MCF 10A (cell line): Measurements from ENCODE around the gene CD37. TPM values are rescaled to one million over a fixed set of nuclear protein-coding genes. Genes with fewer than 3 reads are reported as not detected.
"Not testable (repeated sequence)": the region's sequence is repeated elsewhere in the genome, so short reads cannot be mapped to it uniquely, and the experiment has no call there.

Experiments
- BruUV-seq: library from RNA; stranded (reverse); fragments of 400-500 nt; replicated peaks from 2 replicates; lab custom pipeline; 2021; lab: Mats Ljungman, UMichigan
- CTCF ChIA-PET: fragments of 300-600 bp; sonication (Branson Sonifier 250); formaldehyde crosslinking; extraction: SDS; loops from one replicate; lab custom pipeline; 2021; ENCODE audit warnings: antibody characterized with exemption, inconsistent platforms; lab: Yijun Ruan, JAX
- POLR2A ChIA-PET: fragments of 300-600, 350-650 bp; sonication (Branson Sonifier 250); formaldehyde crosslinking; extraction: SDS; loops from one replicate; lab custom pipeline; 2020; ENCODE audit warnings: antibody characterized with exemption, inconsistent platforms; lab: Yijun Ruan, JAX
- DNase-seq: peaks from one replicate; pipeline ENCODE4 v3.0.0-alpha.2; 2018; ENCODE audit not compliant: unreplicated experiment
- H3K27ac Mint-ChIP-seq: one replicate; pipeline ENCODE4 v1.8.0; 2022; ENCODE audit warnings: mild to moderate bottlenecking, low read depth, mixed read lengths; ENCODE audit not compliant: unreplicated experiment
- H3K27me3 Mint-ChIP-seq: one replicate; pipeline ENCODE4 v1.8.0; 2022; ENCODE audit warnings: mixed read lengths; ENCODE audit not compliant: insufficient read depth, unreplicated experiment
- H3K36me3 Mint-ChIP-seq: one replicate; pipeline ENCODE4 v1.8.0; 2022; ENCODE audit warnings: mild to moderate bottlenecking, moderate library complexity, mixed read lengths; ENCODE audit not compliant: insufficient read depth, unreplicated experiment
- H3K4me1 Mint-ChIP-seq: one replicate; pipeline ENCODE4 v1.8.0; 2022; ENCODE audit warnings: mixed read lengths; ENCODE audit not compliant: insufficient read depth, unreplicated experiment
- H3K4me3 Mint-ChIP-seq: one replicate; pipeline ENCODE4 v1.8.0; 2022; ENCODE audit warnings: mild to moderate bottlenecking, moderate library complexity, mixed read lengths; ENCODE audit not compliant: unreplicated experiment
- H3K9me3 Mint-ChIP-seq: one replicate; pipeline ENCODE4 v1.8.0; 2022; ENCODE audit warnings: mixed read lengths; ENCODE audit not compliant: unreplicated experiment
- CTCF ChIP-seq: fragments of 200-600 bp; IDR thresholded peaks from one replicate; pipeline ENCODE4 v1.8.0; 2022; ENCODE audit warnings: antibody characterized with exemption, mild to moderate bottlenecking; ENCODE audit not compliant: unreplicated experiment
- intact Hi-C: fragments of 100-400 bp; cut with micrococcal nuclease; formaldehyde crosslinking; loops from 2 replicates; pipeline ENCODE4 v1.14.1; 2022
- total RNA-seq: library from RNA; stranded (reverse); gene quantifications from 2 replicates; pipeline ENCODE4 v1.2.3, GENCODE V29; 2022

CD37 gene
- total RNA-seq, 1 experiment from 2014 or later: not detected

GRCh38 chr19:49326165-49326704 is 9.0 kb upstream of the CD37 start:
- H3K27ac Mint-ChIP-seq: no peak overlapping the region
- no peaks in the 10 kb centered on the region for H3K27me3 Mint-ChIP-seq
- peaks cover 6% of the 10 kb centered on the region for H3K4me1 Mint-ChIP-seq
- no peaks in the 10 kb centered on the region for H3K9me3 Mint-ChIP-seq
- ChIA-PET POLR2A (no interaction called here), CTCF (interaction anchor here (0.6 to 3.0 kb wide), 4 partner anchors 19 to 736 kb away, joined by 3 to 14 read pairs (median 4); no protein-coding TSS in a partner anchor)
- intact Hi-C loops: no loop called here
- DNase-seq: no peak
- no peak overlapping the region for H3K4me3 Mint-ChIP-seq
- no peak for TF ChIP-seq CTCF
- no peaks in the 10 kb centered on the region for H3K36me3 Mint-ChIP-seq
- no TSS peak for BruUV-seq

- TF ChIP-seq CTCF: peak; percentile 48
- Mint-ChIP-seq H3K27ac (no peak overlapping the region), H3K4me3 (no peak overlapping the region), H3K27me3 (no peaks in the 10 kb centered on the region), H3K4me1 (peaks cover 6% of the 10 kb centered on the region), H3K36me3 (no peaks in the 10 kb centered on the region), H3K9me3 (no peaks in the 10 kb centered on the region)
- DNase-seq: peak; percentile 58
- ChIA-PET POLR2A (interaction anchor here (0.6 to 1.1 kb wide), 5 partner anchors 27 to 124 kb away, joined by 3 to 4 read pairs (median 3); partner anchors contain the start of gene PIH1D1), CTCF (interaction anchor here (0.6 to 3.0 kb wide), 8 partner anchors 10 to 218 kb away, joined by 3 to 14 read pairs (median 4); no protein-coding TSS in a partner anchor)
- no TSS peak for BruUV-seq
- intact Hi-C loops: loop anchor here (1.0 kb wide), 2 partner anchors 62 to 102 kb away; no protein-coding TSS in a partner anchor
Measured at GRCh38 chr19:49327878-49328544, 7.2 kb upstream of the CD37 start.

DNA sequence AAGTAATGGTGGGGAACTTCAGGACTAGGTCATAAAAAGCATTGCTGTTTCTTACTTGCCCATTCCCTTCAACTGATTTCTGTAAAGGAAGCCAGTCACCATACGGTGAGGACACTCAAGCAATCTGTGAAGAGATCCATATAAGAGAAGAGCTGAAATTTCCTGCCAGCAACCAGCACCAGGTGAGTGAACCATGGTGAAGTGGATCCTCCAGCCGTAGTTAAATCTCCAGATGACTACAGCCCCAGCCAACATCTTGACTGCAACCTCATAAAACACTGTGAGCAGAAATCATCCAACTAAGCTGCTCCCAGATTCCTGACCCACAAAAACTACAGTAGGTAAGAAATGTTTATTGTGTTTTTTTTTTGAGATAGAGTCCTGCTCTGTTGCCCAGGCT is 6.5 kb upstream of the CD37 start:
- H3K36me3 Mint-ChIP-seq: no peaks in the 10 kb centered on the region
- no peak for DNase-seq
- H3K4me3 Mint-ChIP-seq: no peak overlapping the region
- intact Hi-C loops: loop anchor here (1.0 kb wide), 2 partner anchors 62 to 102 kb away; no protein-coding TSS in a partner anchor
- H3K27ac Mint-ChIP-seq: no peak overlapping the region
- H3K4me1 Mint-ChIP-seq: peaks cover 6% of the 10 kb centered on the region
- ChIA-PET POLR2A (interaction anchor here (1.1 kb wide), 1 partner anchor 123 kb away, joined by 3 read pairs; the partner anchor contains the start of gene PIH1D1), CTCF (interaction anchor here (0.6 to 3.0 kb wide), 4 partner anchors 11 to 1366 kb away, joined by 3 to 14 read pairs (median 4); no protein-coding TSS in a partner anchor)
- H3K27me3 Mint-ChIP-seq: no peaks in the 10 kb centered on the region
- BruUV-seq: no TSS peak
- TF ChIP-seq CTCF: no peak
- no peaks in the 10 kb centered on the region for H3K9me3 Mint-ChIP-seq

DNA sequence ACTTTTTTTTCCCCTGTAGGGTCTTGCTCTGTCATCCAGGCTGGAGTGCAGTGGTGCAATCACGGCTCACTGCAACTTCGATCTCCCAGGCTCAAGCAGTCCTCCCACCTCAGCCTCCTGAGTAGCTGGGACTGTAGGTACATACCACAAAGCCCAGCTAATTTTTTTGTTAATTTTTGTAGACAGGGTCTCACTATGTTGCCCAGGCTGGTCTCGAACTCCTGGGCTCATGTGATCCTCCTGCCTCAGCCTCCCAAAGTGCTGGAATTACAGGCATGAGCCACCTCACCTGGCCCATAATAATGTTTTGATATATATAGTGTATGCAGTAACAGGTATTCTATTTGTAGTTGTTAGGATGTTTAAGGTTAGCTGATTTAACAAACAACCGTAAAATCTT is 4.0 kb upstream of the CD37 start:
- H3K36me3 Mint-ChIP-seq, H3K9me3 Mint-ChIP-seq, intact Hi-C loops, H3K4me1 Mint-ChIP-seq, H3K27ac Mint-ChIP-seq, H3K27me3 Mint-ChIP-seq, BruUV-seq, DNase-seq, H3K4me3 Mint-ChIP-seq: not testable (repeated sequence)
- POLR2A ChIA-PET: interaction anchor here (1.0 to 1.2 kb wide), 2 partner anchors 9 to 32 kb away, joined by 3 to 5 read pairs; partner anchors contain the start of gene TEAD2
- CTCF ChIA-PET: interaction anchor here (0.6 to 1.4 kb wide), 4 partner anchors 30 to 113 kb away, joined by 3 to 6 read pairs (median 4); no protein-coding TSS in a partner anchor
